Stimulated activated CD4-positive, alpha-beta T cell treated with anti-CD3 and anti-CD28 coated beads, Interleukin-4, amount 100 ng/mL, for 48 hours (primary cell): ENCODE measurements around the gene BICD1.
"Not testable (repeated sequence)": the region's sequence is repeated elsewhere in the genome, so short reads cannot be mapped to it uniquely, and the experiment has no call there.

Experiments
- DNase-seq, 2 donors: peaks; one replicate each; pipeline ENCODE4 v3.0.0-alpha.2; 2020; ENCODE audit warnings: low read depth in 2 of 2

BICD1 gene

DNA sequence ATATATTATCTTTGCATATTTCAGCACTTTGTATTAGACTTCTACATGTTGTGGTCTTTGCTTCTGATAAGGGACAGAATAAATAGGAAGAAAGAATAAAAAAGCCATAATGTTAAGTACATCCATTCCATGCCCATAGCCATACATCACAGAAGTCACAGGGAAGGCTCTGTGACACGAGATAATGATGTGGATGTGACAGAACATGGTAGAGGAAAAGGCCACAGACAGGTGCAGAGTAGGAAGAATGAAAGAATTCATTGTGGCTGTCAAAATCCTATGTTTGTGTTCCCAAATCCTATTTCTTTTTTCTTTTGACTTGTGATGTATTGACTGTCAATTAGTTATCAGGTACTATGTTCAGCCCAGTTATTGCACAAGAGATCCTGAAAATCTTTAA is 38.4 kb downstream of the BICD1 start:
- DNase-seq = no peak

DNA sequence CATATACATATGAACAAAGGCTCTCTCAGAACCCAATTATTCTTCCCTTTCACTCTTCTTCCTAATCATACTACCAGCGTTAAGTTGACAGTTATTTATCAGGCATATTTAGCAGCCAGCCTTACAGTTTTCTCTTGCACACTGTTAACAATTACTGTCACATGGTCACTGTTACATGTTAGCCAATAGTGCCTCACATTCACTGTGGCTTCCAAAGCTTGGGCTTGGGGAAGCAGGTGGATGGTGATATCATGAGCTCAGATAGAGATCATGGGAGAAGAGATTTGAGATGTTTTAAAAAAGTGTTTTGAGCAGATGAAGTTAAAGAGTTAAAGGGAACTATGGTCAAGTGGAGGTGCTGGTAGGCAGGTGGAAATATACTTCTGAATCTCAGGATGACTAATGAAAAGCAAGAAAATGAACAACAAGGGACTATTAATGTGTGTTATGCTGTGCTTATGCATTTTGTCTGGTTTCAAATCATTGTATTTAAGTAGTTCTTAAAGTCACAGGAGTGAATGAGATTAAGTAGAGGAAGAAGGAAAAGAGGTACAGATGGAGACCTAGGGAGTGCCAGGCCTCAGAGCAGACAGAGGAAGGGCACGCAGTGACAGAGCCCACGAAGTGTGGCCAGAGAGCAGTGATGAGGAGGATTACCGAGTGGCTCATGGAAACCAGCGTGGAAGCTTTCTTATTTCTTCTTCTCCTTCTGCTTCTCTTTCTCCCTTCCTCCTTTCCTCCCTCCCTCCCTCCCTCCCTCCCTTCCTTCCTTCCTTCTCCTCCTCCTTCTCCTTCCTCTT is 39.6 kb downstream of the BICD1 start:
- no peak for DNase-seq

DNA sequence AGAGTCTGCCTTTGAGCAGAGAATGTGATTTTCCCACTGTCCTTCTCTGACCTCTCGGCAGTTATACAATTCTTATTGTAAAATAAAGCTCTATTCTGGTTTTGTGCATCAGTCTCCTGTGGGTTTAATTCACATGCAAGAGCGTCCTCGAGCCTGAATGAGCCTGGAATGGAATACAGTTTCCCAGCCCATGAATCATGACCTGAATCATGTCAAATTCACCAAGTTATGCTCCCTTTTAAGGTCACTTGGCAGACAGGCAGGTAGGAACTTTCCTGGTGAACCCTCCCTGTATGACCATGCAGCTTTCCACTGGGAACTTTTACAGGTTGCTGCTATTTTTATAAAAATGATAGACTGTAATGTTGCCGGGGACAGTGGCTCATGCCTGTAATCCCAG is 41.7 kb downstream of the BICD1 start:
- DNase-seq = no peak

DNA sequence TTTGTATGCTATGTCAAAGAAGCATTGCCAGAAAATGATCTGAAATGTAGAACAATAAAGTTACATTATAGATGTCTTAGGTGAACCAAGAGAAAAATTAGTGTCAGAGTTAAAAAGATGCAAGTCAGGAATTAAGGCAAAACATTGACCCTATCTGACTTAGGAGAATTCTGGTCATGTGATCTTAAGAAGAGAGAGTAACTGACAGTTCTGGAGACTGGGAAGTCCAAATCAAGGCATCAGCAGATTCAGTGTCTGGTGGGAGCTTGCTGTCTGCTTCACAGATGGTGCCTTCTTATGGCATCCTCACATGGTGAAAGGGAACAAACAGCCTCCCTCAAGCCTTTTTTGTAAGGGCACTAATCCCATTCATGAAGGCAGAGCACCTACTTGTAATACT is 42.8 kb downstream of the BICD1 start:
- no peak for DNase-seq

DNA sequence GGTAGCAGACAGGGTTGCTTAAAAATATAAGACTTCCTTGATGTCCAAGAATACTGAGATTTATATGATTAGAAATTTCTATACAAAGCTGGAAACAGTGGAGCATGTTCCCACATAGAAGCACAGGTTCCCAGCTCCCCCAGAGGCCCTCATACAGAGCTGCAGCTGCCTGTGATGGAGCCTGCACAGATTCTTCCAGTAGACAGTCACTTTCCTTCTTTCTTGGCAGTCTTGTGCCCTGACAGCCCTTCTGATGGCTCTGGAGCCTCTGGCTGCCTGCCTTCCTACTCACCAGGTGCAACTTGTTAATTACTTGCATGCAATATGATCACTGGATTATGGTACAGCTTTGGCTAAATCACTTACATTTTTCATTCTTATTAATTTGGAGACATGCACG is 44.4 kb downstream of the BICD1 start:
- no peak for DNase-seq

DNA sequence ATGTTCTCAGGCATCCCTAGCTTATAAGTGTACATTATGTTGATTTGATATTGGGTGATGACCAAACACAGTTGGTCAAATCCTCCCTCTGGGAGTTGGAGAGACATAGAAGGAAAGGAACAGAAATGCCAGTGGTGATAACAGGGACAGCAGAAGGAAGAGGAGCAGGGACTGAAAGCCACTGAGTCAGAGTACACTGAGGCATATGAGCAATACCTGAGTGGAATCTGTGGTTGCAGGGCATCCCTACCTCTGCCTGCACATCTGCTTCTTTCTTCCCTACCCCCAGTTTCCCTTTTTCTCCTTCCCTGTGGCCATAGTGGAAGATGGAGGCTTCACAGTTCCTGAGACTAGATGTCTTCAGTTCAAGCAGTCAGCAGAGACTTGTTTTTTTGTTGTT is 44.9 kb downstream of the BICD1 start:
- DNase-seq = no peak

DNA sequence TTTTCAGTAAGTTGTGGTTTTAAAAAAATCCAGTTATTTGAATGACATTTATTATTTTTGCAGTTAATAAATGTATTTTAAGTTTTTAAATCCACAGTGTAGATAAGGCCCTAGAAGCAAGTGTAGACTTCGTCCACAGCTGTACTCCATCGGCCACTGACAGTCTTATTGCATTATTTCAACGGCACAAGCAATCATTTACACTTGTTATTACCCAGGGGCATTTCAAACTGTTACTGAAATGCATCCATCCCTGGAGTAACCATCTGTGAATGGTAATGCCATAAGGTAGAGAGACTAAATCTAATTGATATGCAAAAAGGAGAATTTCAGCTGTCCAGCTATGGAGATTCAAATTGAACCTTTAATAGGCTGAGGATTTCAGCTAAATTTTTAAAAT is 48.4 kb downstream of the BICD1 start:
- DNase-seq = no peak

DNA sequence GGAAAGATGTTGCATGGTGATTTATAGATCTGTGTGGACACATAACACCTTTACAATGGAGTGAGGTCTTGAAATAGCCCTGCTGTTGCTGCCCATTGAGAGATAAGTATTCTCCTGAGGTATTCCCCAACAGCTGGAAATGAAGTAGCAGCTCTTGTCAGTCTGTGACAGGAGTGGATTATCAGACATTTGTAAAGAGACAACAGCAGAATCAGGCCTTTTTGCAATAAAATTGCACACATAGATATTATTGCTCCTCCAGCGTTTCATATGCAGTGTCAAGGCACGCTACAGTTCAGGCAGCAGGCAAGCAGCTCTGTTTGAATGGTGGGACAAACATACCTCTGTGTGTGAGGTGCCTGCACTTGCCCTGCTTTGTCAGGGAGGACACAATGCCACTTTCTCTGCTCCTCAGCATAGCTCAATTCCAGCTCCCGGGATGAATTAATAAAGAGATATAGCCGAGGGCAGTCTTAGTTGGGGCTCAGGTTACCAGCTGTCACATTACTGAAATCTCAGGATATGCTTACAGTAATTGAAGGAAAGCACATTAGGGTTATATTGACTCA is 49.4 kb downstream of the BICD1 start:
- DNase-seq = no peak

DNA sequence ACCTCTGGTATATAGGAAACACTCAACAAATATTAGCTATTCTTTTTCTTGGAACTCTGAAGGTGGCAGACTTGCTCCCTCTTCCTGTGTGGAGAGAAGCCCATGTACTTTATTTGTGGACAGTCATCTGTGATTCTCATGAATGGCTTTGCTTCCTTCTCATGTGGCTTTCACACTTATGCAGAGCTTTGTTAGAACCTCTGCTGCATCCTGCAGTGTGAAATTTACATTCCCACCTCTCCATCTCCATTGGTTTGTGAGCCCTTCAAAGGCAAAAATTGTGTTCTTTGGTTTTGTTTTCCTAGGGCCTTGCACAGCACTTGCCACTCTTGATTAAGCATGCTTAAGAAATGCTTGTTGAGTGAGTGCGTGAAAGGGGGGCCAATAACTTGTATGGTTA is 51.9 kb downstream of the BICD1 start:
- DNase-seq = no peak

DNA sequence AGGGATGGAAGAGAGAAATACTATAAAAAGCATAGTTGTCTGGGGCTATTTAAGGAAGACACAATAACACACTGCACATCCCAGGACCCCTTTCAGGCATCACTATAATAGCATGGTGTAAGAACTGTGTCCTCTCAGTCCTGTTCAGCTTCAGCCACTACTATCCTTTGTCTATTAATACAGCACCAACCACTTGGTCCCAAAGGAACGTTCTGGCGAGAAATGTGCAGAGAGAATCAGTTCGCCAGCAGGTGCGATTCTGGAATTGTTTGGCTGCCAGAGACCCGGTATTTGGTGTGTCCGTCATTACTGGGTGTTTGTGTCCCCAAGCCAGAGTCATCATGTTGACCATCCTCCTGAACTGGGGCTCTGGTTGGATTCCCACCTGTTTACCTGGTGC is 52.7 kb downstream of the BICD1 start:
- no peak for DNase-seq

DNA sequence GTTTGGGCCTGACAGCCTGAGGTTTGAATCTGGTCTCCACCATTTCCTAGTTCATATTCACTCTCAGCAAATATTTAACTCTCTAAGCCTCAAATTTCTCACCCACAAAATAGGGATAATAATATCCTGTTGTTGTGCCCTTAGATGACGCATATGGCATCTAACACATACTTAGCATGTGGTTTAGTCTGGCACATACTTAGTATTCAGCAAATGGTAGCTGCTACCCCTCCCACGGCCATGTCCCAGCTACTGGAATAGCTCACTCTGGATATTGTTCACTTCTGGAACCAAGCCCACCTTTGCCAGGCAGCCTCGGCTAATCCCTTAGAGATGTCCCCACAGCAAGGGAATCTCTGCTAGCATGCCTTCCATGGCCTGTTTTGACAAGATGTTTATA is 53.3 kb downstream of the BICD1 start:
- DNase-seq = no peak

DNA sequence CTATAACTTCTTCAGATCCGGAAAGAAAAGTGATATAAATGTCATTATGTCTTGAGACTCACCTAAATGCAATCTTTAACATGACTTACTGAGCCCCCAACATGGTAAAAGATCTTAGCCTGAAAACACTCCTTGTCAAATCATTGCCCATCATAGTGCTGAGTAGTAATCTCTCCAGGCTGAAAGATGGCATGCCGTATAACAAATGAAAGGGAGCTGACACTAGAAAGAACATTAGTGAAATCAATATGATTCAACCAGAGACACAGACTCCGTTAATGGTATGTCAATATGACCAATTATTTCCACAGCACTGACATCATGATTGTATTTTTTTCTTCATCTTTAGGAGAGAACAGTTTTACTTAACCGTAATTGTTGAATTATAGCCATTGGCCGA is 54.4 kb downstream of the BICD1 start:
- no peak for DNase-seq

DNA sequence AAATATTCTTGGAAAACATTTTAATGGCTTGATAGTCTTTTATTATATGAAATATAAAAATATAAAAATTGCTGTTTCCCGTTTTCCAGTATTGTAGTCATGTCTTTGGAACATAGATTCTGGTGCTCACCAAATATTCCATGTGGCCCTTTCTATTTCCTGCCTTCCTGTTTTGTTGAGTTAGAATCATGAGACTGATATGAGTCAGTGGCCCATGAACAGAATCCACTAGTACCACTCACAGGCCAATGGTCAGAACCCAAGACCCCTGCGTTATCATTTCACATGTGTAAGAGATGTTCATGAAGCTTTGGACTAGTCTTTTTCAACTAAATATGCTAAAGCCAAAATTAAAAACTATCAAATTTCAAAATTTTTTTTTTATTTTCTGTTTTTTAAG is 56.9 kb downstream of the BICD1 start:
- no peak for DNase-seq

DNA sequence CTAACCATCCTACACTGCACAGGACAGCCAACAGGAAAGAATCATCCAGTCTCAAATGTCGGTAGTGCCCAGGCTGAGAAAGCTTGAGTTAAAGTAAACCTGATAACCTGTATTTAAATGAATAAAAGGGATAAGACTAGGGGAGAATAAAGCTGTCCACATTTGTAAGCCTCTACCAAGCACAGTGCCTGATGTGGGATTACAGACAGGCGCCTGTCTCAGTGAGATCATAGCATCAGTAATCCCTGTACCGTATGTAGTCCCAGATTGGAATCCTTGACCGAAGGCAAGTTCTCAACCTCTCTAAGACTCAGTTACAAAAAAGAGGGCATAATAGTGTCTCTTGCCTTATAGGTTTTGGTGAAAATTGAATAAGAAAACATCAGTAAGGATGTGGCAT is 59.9 kb downstream of the BICD1 start:
- no peak for DNase-seq

DNA sequence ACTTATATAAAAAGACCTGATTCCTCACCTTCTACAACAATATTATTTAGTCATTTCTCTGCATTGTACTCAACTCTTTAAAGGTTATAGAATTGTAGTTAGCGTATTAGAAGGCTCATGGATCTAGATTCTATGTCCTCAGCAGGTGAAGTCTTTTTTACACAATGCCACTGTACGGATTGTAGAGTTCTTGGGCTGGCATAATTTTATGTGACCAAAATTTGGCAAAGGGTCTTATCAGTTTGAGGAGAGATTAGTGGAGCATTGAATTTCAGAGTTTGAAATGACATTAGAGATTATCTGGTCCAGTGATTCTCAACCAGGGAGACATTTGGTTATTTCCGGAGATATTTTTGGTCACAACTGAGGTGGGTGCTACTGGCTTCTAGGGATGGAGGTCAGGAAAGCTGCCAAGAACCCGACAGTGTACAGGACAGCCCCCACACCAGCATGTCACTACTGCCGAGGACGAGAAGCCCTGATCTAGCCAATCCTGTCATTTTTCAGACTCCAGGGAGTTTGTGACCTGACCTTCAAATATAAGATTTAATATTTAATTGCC is 63.9 kb downstream of the BICD1 start:
- DNase-seq = no peak

DNA sequence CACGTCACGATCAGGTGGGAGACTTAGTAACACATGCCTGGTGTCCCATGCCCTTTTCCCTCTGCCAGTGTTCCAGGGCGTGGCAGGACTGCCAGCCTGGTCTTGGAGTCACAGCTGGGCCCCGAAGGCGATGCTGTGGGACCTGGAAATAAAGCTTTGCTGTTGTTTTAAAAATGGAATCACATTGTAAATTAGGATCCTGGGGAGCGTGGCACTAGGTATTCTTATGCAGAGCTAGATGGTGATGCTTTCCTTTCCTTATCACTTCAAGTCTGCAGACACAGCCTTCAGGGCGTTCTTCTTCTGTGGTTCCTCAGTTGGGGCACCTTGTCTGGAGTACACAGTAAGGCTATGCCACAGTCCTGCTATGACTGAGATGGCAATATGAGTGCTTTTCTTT is 64.6 kb downstream of the BICD1 start:
- DNase-seq = no peak

DNA sequence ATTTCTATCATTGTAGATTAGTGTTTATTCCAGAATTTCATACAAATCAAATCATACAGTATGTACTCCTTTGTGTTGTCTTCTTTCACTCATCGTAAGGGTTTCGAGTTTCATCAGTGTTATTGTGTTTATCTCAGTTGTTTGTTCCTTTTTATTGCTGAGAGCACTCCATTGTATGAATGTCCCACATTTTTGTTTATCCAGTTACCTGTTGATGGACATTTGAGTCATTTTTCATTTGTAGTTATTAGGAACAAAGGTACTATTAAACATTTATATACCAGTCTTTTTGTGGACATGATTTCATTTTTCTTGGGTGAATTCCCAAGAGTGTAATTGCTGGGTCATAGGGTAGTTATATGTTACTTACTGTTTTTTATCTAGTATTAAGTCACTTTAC is 70.0 kb downstream of the BICD1 start:
- DNase-seq = no peak

DNA sequence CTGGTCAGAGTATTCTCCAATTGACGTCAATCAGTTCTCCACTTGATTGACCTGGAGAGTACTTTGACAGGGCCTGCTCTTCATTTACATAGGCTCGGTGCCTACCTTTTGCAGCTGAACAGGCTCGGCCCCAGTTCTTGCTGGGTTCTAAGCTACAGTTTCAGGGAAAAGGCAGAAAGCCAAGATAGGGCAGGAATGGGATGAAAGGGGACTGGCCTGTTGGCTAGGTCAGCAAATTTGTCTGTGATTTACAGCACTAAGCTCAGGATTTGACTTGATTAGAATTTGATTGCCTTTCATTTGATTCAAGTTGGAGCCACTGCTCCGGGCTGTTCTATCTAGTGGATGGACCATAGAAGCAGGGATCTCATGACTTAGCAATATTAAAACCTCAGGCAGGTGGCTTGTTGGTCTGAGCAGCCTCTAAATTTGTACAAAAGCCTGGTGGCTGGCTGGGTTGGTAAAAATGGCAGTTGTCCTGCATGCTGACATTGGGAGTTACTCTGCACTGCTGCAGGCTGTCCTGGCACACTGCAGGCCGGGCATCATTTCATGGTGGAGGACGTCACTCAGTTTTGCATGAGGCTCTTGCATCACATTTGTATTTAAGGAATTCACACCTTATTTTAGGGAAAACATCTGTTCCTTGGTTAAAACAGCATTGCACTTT is 71.8 kb downstream of the BICD1 start:
- DNase-seq = no peak

DNA sequence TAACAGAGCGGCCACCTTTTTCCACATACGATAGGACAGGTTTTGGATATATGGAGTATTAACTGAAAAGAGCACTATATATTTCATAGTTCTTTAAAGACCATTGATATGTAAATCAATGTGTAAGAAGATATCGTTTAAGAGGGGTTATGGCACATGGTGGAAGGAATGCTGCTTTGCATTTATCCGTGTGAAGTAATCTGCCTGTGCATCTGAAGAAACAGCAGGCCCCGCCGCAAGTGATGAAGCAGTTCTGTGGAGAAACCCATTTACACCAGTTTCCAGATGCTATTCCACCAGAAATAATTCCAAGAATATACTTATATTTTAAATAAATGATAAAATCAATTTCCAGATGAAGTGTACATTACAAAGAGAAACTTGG is 72.4 kb downstream of the BICD1 start:
- DNase-seq = no peak

DNA sequence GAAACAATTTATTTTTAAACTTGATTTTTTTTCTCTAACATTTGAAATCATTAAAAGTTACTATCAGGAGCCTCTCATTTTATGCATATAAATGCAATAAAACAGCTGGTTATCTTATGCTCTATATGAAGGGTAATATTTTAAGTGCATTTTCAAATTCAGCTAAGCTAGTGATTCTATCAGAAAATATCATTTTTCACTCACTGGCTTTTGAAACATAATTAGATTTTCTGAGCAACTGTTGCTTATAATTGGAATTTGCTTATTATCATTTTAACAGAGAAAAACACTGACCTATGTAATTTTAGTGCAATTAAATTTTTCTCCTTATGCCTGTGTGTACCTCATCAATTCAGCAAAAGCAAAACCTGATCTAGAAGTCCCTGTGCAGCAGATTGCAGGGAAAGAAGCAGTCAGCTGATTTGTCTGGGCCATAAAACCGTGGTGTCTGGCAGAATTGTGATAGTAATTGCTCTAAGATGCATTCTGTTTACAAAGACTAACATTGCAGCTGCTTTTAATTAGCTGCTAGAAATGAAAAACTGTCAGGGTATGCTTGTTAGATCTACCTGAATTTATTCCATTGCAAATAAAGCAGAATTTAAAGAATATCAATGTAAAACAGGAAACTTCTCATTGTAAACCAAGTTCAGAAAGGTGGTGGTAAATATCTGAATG is 75.0 kb downstream of the BICD1 start:
- DNase-seq = no peak

DNA sequence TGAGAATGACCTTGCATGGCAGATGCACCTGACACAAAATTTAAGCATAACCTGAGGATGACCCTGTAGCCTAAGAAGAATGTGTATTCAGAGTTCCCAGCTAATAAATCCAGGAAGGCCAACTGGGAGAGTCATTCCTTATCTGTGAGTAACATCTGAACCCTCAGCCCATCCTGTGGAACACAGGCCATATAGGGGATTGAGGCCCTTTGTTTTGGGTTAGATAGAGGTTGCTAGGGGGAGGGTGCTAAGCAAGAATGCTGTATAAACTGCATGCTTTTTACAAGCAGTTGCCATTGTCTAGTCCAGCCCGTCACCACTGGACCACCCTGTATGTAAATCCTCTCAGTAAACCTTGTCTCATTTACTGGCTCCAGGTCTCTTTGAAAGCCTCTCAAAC is 77.0 kb downstream of the BICD1 start:
- DNase-seq = no peak

DNA sequence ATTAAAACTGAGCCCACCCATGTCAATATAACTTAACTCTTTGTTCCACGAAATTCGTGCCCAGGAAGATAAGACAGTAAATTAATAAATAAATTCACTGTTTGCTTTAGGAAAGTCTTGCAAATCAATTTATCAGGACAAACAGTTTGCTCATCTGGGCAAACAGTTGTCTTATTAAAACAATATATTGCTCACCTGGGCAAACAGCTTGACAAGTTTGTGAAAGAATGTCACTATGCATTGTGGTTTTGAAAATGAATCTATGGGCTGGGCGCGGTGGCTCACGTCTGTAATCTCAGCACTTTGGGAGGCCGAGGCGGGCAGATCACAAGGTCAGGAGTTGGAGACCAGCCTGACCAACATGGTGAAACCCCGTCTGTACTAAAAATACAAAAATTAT is 80.5 kb downstream of the BICD1 start:
- DNase-seq = not testable (repeated sequence)

DNA sequence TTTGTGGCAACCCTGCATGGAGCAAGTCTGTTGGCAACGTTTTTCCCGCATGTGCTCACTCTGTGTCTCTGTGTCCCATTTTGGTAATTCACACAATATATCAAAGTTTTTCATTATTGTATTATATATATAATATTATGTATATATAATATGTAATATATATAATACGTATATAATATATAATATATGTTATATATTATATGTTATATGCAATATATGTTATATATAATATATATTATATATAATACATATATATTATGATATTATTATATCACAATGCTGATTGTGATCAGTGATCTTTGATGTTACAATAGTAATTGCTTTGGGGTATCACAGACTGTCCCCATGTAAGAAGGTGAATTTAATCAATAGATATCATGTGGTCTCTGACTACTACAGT is 84.8 kb downstream of the BICD1 start:
- DNase-seq = no peak
